Measurements from ENCODE around the gene RIMKLA. TPM values are rescaled to one million over a fixed set of nuclear protein-coding genes. Genes with fewer than 3 reads are reported as not detected.

RIMKLA gene
- total and polyA plus RNA-seq, 2 of the 13 experiments (the other 11 are each of a cell fraction or from before 2014, with no cell fraction given), result 2.5 to 3.8 TPM

DNA sequence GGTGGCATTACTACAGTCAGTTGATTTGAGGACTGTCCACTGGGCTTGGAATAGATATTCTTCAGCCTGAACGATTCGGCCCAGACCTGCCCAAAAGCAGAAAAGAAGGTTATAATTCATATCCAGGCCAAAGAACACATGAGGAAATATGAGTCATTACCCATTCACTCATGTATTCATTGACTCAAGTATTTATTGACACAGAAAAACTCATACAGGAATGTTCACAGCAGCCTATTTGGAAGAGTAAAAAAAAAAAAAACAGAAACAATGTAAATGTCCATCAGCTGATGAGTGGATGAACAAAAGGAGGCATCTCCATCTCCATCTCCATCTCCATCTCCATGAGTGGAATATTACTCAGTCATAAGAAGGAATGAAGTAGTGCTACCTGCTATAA, 59.3 kb downstream of the RIMKLA start (continued):
- TF ChIP-seq MBNL3 (CRISPR knock-in tag; conservative IDR thresholded peaks at IDR 0.05), result no peak
- no peak for TF ChIP-seq HMGA1 (CRISPR knock-in tag; conservative IDR thresholded peaks at IDR 0.05)
- TF ChIP-seq, protein P1, sequence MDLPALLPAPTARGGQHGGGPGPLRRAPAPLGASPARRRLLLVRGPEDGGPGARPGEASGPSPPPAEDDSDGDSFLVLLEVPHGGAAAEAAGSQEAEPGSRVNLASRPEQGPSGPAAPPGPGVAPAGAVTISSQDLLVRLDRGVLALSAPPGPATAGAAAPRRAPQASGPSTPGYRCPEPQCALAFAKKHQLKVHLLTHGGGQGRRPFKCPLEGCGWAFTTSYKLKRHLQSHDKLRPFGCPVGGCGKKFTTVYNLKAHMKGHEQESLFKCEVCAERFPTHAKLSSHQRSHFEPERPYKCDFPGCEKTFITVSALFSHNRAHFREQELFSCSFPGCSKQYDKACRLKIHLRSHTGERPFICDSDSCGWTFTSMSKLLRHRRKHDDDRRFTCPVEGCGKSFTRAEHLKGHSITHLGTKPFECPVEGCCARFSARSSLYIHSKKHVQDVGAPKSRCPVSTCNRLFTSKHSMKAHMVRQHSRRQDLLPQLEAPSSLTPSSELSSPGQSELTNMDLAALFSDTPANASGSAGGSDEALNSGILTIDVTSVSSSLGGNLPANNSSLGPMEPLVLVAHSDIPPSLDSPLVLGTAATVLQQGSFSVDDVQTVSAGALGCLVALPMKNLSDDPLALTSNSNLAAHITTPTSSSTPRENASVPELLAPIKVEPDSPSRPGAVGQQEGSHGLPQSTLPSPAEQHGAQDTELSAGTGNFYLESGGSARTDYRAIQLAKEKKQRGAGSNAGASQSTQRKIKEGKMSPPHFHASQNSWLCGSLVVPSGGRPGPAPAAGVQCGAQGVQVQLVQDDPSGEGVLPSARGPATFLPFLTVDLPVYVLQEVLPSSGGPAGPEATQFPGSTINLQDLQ (CRISPR knock-in tag; IDR thresholded peaks at IDR 0.05), result no peak
- TF ChIP-seq NR2F2 (IDR thresholded peaks at IDR 0.05; ENCODE audit: borderline replicate concordance, low read depth), result no peak
- TF ChIP-seq, protein P2, sequence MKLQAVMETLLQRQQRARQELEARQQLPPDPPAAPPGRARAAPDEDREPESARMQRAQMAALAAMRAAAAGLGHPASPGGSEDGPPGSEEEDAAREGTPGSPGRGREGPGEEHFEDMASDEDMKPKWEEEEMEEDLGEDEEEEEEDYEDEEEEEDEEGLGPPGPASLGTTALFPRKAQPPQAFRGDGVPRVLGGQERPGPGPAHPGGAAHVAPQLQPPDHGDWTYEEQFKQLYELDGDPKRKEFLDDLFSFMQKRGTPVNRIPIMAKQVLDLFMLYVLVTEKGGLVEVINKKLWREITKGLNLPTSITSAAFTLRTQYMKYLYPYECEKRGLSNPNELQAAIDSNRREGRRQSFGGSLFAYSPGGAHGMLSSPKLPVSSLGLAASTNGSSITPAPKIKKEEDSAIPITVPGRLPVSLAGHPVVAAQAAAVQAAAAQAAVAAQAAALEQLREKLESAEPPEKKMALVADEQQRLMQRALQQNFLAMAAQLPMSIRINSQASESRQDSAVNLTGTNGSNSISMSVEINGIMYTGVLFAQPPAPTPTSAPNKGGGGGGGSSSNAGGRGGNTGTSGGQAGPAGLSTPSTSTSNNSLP (IDR thresholded peaks at IDR 0.05; ENCODE audit: low read depth, low read length), result peak; percentile 56
- TF ChIP-seq KLF16 (CRISPR knock-in tag; IDR thresholded peaks at IDR 0.05), result no peak
- TF ChIP-seq, protein P3, sequence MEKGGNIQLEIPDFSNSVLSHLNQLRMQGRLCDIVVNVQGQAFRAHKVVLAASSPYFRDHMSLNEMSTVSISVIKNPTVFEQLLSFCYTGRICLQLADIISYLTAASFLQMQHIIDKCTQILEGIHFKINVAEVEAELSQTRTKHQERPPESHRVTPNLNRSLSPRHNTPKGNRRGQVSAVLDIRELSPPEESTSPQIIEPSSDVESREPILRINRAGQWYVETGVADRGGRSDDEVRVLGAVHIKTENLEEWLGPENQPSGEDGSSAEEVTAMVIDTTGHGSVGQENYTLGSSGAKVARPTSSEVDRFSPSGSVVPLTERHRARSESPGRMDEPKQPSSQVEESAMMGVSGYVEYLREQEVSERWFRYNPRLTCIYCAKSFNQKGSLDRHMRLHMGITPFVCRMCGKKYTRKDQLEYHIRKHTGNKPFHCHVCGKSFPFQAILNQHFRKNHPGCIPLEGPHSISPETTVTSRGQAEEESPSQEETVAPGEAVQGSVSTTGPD (CRISPR knock-in tag; IDR thresholded peaks at IDR 0.05), result no peak
- TF ChIP-seq ZBTB1 (CRISPR knock-in tag; IDR thresholded peaks at IDR 0.05; ENCODE audit: borderline replicate concordance), result no peak
- no peak for TF ChIP-seq SOX13 (IDR thresholded peaks at IDR 0.05)
- TF ChIP-seq SOX13 (CRISPR knock-in tag; conservative IDR thresholded peaks at IDR 0.05 in 1 of 2, IDR thresholded peaks at IDR 0.05 in 1 of 2), result peak in 1 of 2 experiments; percentile 29; a peak in 1 of 4 replicates

Data from HepG2 (cell line).